Neural cell (in vitro differentiated cells): ENCODE results near the gene ATXN7L1. TPM values are rescaled to one million over a fixed set of nuclear protein-coding genes. Genes with fewer than 3 reads are reported as not detected.

Experiments used
- H2AFZ ChIP-seq: fragments of 200-600, 300-800 bp; sonication (generic), shearing (Covaris generic); 2 replicates; pipeline ENCODE4 v1.6.0; 2014; ENCODE audit warnings: low read depth, mild to moderate bottlenecking, antibody characterized with exemption, low read length, moderate library complexity
- H3F3A ChIP-seq: fragments of 200-600 bp; shearing (Covaris generic); 2 replicates; pipeline ENCODE4 v1.6.1; 2016; ENCODE audit warnings: mild to moderate bottlenecking, moderate library complexity, mixed read lengths, antibody characterized with exemption, low read length; ENCODE audit not compliant: insufficient read depth, poor library complexity, severe bottlenecking
- H3K27ac ChIP-seq: fragments of 200-600, 300-800 bp; sonication (generic), shearing (Covaris generic); 2 replicates; pipeline ENCODE4 v1.5.1; 2014; ENCODE audit warnings: mild to moderate bottlenecking, low read length, moderate library complexity
- H3K27me3 ChIP-seq: fragments of 300-800, 200-600 bp; sonication (generic), shearing (Covaris generic); 2 replicates; pipeline ENCODE4 v1.6.0; 2014; ENCODE audit warnings: mild to moderate bottlenecking, low read depth, low read length, moderate library complexity; ENCODE audit not compliant: insufficient read depth
- H3K36me3 ChIP-seq: fragments of 300-800, 200-600 bp; sonication (generic), shearing (Covaris generic); 2 replicates; pipeline ENCODE4 v1.5.1; 2014; ENCODE audit warnings: mild to moderate bottlenecking, antibody characterized with exemption, low read length, moderate library complexity; ENCODE audit not compliant: insufficient read depth
- H3K4me2 ChIP-seq: fragments of 300-800, 200-600 bp; sonication (generic), shearing (Covaris generic); 2 replicates; pipeline ENCODE4 v1.6.0; 2014; ENCODE audit warnings: mild to moderate bottlenecking, low read length
- H3K4me3 ChIP-seq: fragments of 300-800, 200-600 bp; sonication (generic), shearing (Covaris generic); 2 replicates; pipeline ENCODE4 v1.5.1; 2014; ENCODE audit warnings: mild to moderate bottlenecking, low read length, moderate library complexity
- H3K79me2 ChIP-seq: fragments of 200-600 bp; shearing (Covaris generic); replicated peaks from 2 replicates; pipeline ENCODE4 v1.6.0; 2014; ENCODE audit warnings: mild to moderate bottlenecking, low read length, moderate library complexity; ENCODE audit not compliant: insufficient read depth
- H3K9ac ChIP-seq: fragments of 300-800, 200-600 bp; sonication (generic), shearing (Covaris generic); 2 replicates; pipeline ENCODE4 v1.6.1; 2016; ENCODE audit warnings: mild to moderate bottlenecking, low read length, mixed read lengths
- H3K9me2 ChIP-seq: fragments of 200-600 bp; shearing (Covaris generic); 2 replicates; pipeline ENCODE4 v1.6.1; 2016; ENCODE audit warnings: mild to moderate bottlenecking, low read length, mixed read lengths; ENCODE audit not compliant: insufficient read depth
- H3K9me3 ChIP-seq: fragments of 200-600, 300-800 bp; sonication (generic), shearing (Covaris generic); 2 replicates; pipeline ENCODE4 v1.6.1; 2016; ENCODE audit warnings: mild to moderate bottlenecking, mixed run types, low read length, moderate library complexity, mixed read lengths
- H4K20me1 ChIP-seq: fragments of 200-600 bp; shearing (Covaris generic); 2 replicates; pipeline ENCODE4 v1.6.1; 2016; ENCODE audit warnings: mild to moderate bottlenecking, mixed run types; ENCODE audit not compliant: insufficient read depth
- EP300 ChIP-seq: fragments of 450-650 bp; conservative IDR thresholded peaks from 2 replicates; pipeline ENCODE4 v1.6.1; 2014; ENCODE audit warnings: antibody characterized with exemption, mild to moderate bottlenecking, moderate library complexity; ENCODE audit not compliant: poor library complexity, severe bottlenecking
- EZH2 ChIP-seq: fragments of 200-600, 300-800 bp; shearing (Covaris generic), sonication (generic); IDR thresholded peaks from 2 replicates; pipeline ENCODE4 v1.6.1; 2014; ENCODE audit warnings: antibody characterized with exemption, low read length, borderline replicate concordance, mild to moderate bottlenecking; ENCODE audit not compliant: insufficient read depth, poor library complexity, severe bottlenecking
- MXI1 ChIP-seq: fragments of 450-650 bp; conservative IDR thresholded peaks from 2 replicates; pipeline ENCODE4 v1.6.1; 2014; ENCODE audit warnings: antibody characterized with exemption, mild to moderate bottlenecking; ENCODE audit not compliant: poor library complexity, severe bottlenecking
- POLR2AphosphoS5 ChIP-seq: IDR thresholded peaks from 2 replicates; pipeline ENCODE4 v1.6.1; 2012
- SMC3 ChIP-seq: fragments of 450-650 bp; conservative IDR thresholded peaks from 2 replicates; pipeline ENCODE4 v1.6.1; 2014; ENCODE audit warnings: antibody characterized with exemption, mild to moderate bottlenecking, moderate library complexity; ENCODE audit not compliant: poor library complexity
- polyA plus RNA-seq: library from polyadenylated mRNA; depleted of rRNA; stranded (reverse); fragments of >200 nt; gene quantifications from 2 replicates; pipeline ENCODE4 v1.2.3, GENCODE V29; 2014
- TF ChIP-seq, protein P1 (sequence below): IDR thresholded peaks from 2 replicates; pipeline ENCODE4 v1.6.1; 2012; ENCODE audit warnings: borderline replicate concordance
- TF ChIP-seq, protein P2 (sequence below): fragments of 450-650 bp; IDR thresholded peaks from 2 replicates; pipeline ENCODE4 v1.5.1; 2014; ENCODE audit warnings: antibody characterized with exemption, mild to moderate bottlenecking, moderate library complexity; ENCODE audit not compliant: poor library complexity, severe bottlenecking

Gene ATXN7L1
- polyA plus RNA-seq, 1 donor from 2014 or later = 4.3 TPM

DNA sequence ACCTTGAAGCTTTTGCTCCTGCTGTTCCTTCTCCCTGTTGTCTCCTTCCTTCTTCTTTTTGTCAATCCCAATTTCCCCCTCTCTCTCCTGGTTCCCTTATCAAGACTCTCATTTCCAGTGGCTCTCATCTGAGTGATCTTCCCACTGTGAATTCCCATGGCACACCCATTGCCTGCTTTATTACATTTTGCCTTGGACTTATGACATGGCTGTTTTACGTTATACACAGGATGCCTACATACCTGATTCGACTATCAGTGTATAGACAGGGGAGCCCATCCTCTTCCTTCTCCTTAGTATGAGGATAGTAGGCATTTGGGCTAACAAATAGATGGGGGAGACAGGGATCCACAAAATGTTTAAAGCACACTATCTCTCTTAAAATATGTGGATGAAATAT is 255.2 kb downstream of the ATXN7L1 start:
- no peak overlapping the region for H3K9ac ChIP-seq
- no peak overlapping the region for H3K27ac ChIP-seq
- no peaks in the 10 kb centered on the region for H3K9me3 ChIP-seq
- no peak overlapping the region for H2AFZ ChIP-seq
- H3K9me2 ChIP-seq = no peaks in the 10 kb centered on the region
- peaks cover 4% of the 10 kb centered on the region for H3K36me3 ChIP-seq
- H3K27me3 ChIP-seq = no peaks in the 10 kb centered on the region
- H3K4me3 ChIP-seq = no peak overlapping the region
- no peaks in the 10 kb centered on the region for H3F3A ChIP-seq
- TF ChIP-seq EZH2 = no peak
- TF ChIP-seq, protein P1, sequence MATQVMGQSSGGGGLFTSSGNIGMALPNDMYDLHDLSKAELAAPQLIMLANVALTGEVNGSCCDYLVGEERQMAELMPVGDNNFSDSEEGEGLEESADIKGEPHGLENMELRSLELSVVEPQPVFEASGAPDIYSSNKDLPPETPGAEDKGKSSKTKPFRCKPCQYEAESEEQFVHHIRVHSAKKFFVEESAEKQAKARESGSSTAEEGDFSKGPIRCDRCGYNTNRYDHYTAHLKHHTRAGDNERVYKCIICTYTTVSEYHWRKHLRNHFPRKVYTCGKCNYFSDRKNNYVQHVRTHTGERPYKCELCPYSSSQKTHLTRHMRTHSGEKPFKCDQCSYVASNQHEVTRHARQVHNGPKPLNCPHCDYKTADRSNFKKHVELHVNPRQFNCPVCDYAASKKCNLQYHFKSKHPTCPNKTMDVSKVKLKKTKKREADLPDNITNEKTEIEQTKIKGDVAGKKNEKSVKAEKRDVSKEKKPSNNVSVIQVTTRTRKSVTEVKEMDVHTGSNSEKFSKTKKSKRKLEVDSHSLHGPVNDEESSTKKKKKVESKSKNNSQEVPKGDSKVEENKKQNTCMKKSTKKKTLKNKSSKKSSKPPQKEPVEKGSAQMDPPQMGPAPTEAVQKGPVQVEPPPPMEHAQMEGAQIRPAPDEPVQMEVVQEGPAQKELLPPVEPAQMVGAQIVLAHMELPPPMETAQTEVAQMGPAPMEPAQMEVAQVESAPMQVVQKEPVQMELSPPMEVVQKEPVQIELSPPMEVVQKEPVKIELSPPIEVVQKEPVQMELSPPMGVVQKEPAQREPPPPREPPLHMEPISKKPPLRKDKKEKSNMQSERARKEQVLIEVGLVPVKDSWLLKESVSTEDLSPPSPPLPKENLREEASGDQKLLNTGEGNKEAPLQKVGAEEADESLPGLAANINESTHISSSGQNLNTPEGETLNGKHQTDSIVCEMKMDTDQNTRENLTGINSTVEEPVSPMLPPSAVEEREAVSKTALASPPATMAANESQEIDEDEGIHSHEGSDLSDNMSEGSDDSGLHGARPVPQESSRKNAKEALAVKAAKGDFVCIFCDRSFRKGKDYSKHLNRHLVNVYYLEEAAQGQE = no peak
- H4K20me1 ChIP-seq = no peaks in the 10 kb centered on the region
- H3K79me2 ChIP-seq = no peaks in the 10 kb centered on the region
- H3K4me2 ChIP-seq = no peak overlapping the region

DNA sequence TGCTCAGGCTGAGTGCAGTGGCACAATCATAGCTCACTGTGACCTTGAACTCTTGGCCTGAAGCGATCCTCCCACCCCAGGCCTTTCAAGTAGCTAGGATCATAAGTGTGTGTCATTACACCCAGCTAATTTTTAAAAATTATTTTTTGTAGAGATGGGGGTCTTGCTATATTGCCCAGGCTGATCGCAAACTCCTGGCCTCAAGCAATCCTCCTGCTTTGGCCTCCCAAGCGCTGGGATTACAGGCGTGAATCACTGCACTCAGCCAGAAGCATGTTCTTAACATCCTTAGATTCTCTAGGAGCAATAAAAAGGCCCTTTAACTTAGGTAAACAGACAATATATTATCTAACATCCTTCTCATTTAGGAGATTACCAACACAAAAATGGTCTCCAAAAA is 256.8 kb downstream of the ATXN7L1 start:
- no peaks in the 10 kb centered on the region for H3K9me2 ChIP-seq
- H3K9ac ChIP-seq = no peak overlapping the region
- H3K27me3 ChIP-seq = no peaks in the 10 kb centered on the region
- H3K9me3 ChIP-seq = no peaks in the 10 kb centered on the region
- H3K4me3 ChIP-seq = no peak overlapping the region
- no peaks in the 10 kb centered on the region for H3K79me2 ChIP-seq
- H3K4me2 ChIP-seq = no peak overlapping the region
- no peaks in the 10 kb centered on the region for H3F3A ChIP-seq
- TF ChIP-seq EP300 (no peak), MXI1 (no peak), POLR2AphosphoS5 (no peak), EZH2 (no peak), SMC3 (no peak)
- TF ChIP-seq, protein P1 = no peak
- TF ChIP-seq, protein P2, sequence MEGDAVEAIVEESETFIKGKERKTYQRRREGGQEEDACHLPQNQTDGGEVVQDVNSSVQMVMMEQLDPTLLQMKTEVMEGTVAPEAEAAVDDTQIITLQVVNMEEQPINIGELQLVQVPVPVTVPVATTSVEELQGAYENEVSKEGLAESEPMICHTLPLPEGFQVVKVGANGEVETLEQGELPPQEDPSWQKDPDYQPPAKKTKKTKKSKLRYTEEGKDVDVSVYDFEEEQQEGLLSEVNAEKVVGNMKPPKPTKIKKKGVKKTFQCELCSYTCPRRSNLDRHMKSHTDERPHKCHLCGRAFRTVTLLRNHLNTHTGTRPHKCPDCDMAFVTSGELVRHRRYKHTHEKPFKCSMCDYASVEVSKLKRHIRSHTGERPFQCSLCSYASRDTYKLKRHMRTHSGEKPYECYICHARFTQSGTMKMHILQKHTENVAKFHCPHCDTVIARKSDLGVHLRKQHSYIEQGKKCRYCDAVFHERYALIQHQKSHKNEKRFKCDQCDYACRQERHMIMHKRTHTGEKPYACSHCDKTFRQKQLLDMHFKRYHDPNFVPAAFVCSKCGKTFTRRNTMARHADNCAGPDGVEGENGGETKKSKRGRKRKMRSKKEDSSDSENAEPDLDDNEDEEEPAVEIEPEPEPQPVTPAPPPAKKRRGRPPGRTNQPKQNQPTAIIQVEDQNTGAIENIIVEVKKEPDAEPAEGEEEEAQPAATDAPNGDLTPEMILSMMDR = no peak
- H4K20me1 ChIP-seq = no peaks in the 10 kb centered on the region
- H3K36me3 ChIP-seq = no peaks in the 10 kb centered on the region
- no peak overlapping the region for H3K27ac ChIP-seq
- H2AFZ ChIP-seq = no peak overlapping the region
